Measurements from ENCODE around the gene USP40. TPM values are rescaled to one million over a fixed set of nuclear protein-coding genes. Genes with fewer than 3 reads are reported as not detected.

The USP40 gene
- total and polyA plus RNA-seq, 9 donors: 18.0 to 44.6 (median 36.1) TPM

- WGBS, 3 donors: 83 to 87% (median 83%) methylated on average over 7 of the region's 7 CpGs
- Histone ChIP-seq H3K4me3 (no peak overlapping the region), H3K36me3 (no peaks in the 10 kb centered on the region), H3K27ac (no peak overlapping the region), H3K27me3 (no peaks in the 10 kb centered on the region), H3K9me3 (no peaks in the 10 kb centered on the region), H3K4me1 (ENCODE audit: insufficient read depth) (no peaks in the 10 kb centered on the region)
- DNase-seq: no peak
- TF ChIP-seq CTCF (IDR thresholded peaks at IDR 0.05) (no peak), POLR2A (IDR thresholded peaks at IDR 0.05) (no peak), EP300 (IDR thresholded peaks at IDR 0.05) (no peak)
- intact Hi-C loops (cut with DNase I): no loop called here
These were observed 9.5 kb downstream of the USP40 start for GRCh38 chr2:233556881-233557736.

DNA sequence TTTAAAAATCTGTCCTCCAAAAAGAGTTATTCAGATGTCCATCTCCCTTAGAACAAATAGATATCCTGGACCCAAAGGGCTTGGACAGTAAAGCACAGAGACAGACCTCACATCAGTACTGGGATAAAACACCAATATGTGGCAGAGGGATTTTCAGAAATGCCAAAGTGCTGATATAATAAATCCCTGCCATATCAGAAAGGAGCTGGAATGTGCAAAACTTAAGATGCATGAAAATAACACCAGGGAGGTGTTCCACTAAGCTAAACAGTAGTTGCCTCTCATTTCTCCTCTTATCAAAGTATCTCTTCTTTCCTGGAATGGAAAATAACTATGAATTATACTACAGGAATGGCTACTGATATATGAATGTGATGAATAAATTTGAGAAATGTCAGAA, 13.2 kb downstream of the USP40 start:
- H3K4me3 ChIP-seq: no peak overlapping the region
- H3K36me3 ChIP-seq: no peaks in the 10 kb centered on the region
- H3K4me1 ChIP-seq (ENCODE audit: insufficient read depth): no peaks in the 10 kb centered on the region
- H3K9me3 ChIP-seq: no peaks in the 10 kb centered on the region
- TF ChIP-seq CTCF (IDR thresholded peaks at IDR 0.05) (no peak), POLR2A (IDR thresholded peaks at IDR 0.05) (no peak), EP300 (IDR thresholded peaks at IDR 0.05) (no peak)
- no peaks in the 10 kb centered on the region for H3K27me3 ChIP-seq
- H3K27ac ChIP-seq: no peak overlapping the region
- intact Hi-C loops (cut with DNase I): no loop called here
- DNase-seq: no peak

DNA sequence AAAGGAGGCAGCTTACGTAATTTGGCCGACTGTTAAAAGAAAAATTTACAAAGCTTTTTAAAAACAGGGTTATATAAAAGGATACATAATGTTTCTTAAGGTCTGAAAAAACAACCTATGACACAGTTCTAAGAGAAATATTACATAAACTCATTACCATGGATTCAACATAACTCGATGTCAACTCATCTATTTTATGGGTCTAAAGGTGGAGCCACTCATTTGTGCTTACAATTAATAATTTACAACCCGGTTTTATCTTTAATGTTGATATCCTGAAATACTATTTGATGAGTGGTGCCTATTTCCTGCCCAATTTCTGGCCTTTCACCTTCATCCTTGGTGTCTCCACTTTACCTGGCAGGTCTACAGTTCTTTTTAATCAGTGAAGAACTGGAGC, 15.1 kb downstream of the USP40 start:
- Histone ChIP-seq H3K27me3 (no peaks in the 10 kb centered on the region), H3K9me3 (no peaks in the 10 kb centered on the region), H3K4me3 (no peak overlapping the region), H3K4me1 (ENCODE audit: insufficient read depth) (no peaks in the 10 kb centered on the region), H3K27ac (no peak overlapping the region), H3K36me3 (no peaks in the 10 kb centered on the region)
- DNase-seq: no peak
- TF ChIP-seq POLR2A (IDR thresholded peaks at IDR 0.05): no peak
- TF ChIP-seq CTCF (IDR thresholded peaks at IDR 0.05): no peak
- TF ChIP-seq EP300 (IDR thresholded peaks at IDR 0.05): no peak
- intact Hi-C loops (cut with DNase I): no loop called here
- 71 to 73% (median 72%) methylated on average over 4 of the region's 4 CpGs for WGBS, 3 donors

DNA sequence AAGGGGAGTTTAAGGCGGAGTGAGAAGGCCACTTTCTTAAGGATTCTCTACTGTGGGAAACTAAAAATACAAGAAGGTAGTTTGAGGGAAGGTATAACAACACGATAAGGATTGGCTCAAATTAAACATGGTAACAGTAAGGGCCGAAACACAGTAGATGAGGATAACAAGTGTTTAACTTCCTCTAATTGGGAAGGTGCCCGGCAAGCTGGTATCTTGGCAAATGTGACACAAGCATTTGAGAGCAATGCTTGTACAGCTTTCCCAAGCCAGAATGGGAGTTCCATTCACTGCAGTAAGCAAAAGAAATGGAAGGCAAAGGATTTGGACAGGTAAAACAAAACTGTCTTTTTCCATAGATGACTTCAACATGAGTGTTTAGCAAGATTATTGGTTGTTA, 19.8 kb downstream of the USP40 start:
- WGBS, 3 donors: 91 to 93% (median 91%) methylated on average over 4 of the region's 4 CpGs
- intact Hi-C loops (cut with DNase I): no loop called here
- Histone ChIP-seq H3K36me3 (no peaks in the 10 kb centered on the region), H3K9me3 (no peaks in the 10 kb centered on the region), H3K27ac (no peak overlapping the region), H3K27me3 (no peaks in the 10 kb centered on the region), H3K4me1 (ENCODE audit: insufficient read depth) (no peaks in the 10 kb centered on the region), H3K4me3 (no peak overlapping the region)
- DNase-seq: no peak
- no peak for TF ChIP-seq CTCF (IDR thresholded peaks at IDR 0.05)
- TF ChIP-seq POLR2A (IDR thresholded peaks at IDR 0.05): no peak
- no peak for TF ChIP-seq EP300 (IDR thresholded peaks at IDR 0.05)

All from ovary (tissue), 9 donors.